Astrocyte (in vitro differentiated cells and primary cell): ENCODE results near the gene KCNK13.

Experiments
- EZH2 ChIP-seq: IDR thresholded peaks from 2 replicates; pipeline ENCODE4 v1.6.1; 2012; ENCODE audit warnings: mild to moderate bottlenecking, low read length, inconsistent platforms; ENCODE audit not compliant: insufficient read depth
- TF ChIP-seq, protein P1 (sequence below): IDR thresholded peaks from 2 replicates; pipeline ENCODE4 v1.5.1; 2011; ENCODE audit warnings: low read depth, mild to moderate bottlenecking, inconsistent platforms, low read length, moderate library complexity; ENCODE audit not compliant: insufficient read depth

- TF ChIP-seq, protein P1, sequence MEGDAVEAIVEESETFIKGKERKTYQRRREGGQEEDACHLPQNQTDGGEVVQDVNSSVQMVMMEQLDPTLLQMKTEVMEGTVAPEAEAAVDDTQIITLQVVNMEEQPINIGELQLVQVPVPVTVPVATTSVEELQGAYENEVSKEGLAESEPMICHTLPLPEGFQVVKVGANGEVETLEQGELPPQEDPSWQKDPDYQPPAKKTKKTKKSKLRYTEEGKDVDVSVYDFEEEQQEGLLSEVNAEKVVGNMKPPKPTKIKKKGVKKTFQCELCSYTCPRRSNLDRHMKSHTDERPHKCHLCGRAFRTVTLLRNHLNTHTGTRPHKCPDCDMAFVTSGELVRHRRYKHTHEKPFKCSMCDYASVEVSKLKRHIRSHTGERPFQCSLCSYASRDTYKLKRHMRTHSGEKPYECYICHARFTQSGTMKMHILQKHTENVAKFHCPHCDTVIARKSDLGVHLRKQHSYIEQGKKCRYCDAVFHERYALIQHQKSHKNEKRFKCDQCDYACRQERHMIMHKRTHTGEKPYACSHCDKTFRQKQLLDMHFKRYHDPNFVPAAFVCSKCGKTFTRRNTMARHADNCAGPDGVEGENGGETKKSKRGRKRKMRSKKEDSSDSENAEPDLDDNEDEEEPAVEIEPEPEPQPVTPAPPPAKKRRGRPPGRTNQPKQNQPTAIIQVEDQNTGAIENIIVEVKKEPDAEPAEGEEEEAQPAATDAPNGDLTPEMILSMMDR, result no peak
- TF ChIP-seq EZH2, result no peak
Observed at GRCh38 chr14:90191154-90191553, 129.4 kb downstream of the KCNK13 start.
